NCI-H1105 treated with DMSO at 0.1 percent for 48 hours (cell line): ENCODE data around the gene L3MBTL4.

Experiments
- DNase-seq: peaks from one replicate; lab custom pipeline; 2025; lab: John Stamatoyannopoulos, UW

Gene L3MBTL4

DNA sequence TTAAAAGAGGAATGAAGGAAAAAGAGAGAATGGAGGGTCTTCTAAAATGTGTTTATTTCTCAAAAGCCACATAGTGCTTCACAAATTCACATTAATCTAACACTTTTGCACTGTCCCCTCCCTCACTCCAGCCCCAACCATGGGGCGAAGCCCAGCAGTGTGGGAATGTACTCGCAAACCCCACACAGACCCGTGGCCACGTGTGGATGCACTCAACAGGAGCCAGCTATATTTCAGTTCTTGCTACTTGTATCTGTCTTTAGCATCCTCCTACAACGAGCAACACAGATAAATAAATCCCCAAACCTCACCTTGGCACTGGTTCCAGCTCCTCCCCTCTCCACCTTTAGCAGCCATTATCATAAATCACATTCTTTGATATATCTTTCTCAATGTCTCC is 427.5 kb downstream of the L3MBTL4 start:
- no peak for DNase-seq

- DNase-seq = no peak
Observed at GRCh38 chr18:5986257-5986931, 428.3 kb downstream of the L3MBTL4 start.

GRCh38 chr18:5984245-5984644 is 430.5 kb downstream of the L3MBTL4 start:
- no peak for DNase-seq

- no peak for DNase-seq
Observed at GRCh38 chr18:5983488-5983887, 431.2 kb downstream of the L3MBTL4 start.

- no peak for DNase-seq
Observed at GRCh38 chr18:5982332-5982731, 432.4 kb downstream of the L3MBTL4 start.

- DNase-seq = no peak
Observed at GRCh38 chr18:5980721-5981120, 434.0 kb downstream of the L3MBTL4 start.

DNA sequence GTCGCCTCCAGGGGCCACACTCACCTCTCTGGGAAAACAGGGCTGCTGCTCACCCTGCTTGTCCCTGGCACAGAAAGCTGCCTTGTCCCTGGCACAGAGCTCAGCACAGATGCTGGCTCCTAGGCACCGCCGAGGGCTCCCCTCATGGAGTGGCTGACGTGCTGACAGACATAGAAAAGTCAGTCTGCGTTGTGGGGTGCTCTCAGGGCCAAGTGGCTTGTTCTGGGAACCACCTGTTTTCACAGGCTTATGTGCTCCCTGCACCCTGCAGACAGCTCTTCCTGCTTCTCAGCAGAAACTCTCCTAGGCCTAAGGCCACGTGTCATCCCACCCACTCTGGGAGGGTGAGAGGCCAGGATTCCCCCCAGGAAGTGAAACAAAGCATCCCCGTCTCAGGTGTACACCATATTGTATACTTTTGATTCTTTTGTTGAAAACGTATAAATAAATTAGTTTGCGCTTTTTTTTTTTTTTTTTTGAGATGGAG is 434.7 kb downstream of the L3MBTL4 start:
- DNase-seq = no peak

- DNase-seq = no peak
Observed at GRCh38 chr18:5979176-5979888, 435.4 kb downstream of the L3MBTL4 start.

GRCh38 chr18:5977022-5977421 is 437.7 kb downstream of the L3MBTL4 start:
- DNase-seq = no peak

DNA sequence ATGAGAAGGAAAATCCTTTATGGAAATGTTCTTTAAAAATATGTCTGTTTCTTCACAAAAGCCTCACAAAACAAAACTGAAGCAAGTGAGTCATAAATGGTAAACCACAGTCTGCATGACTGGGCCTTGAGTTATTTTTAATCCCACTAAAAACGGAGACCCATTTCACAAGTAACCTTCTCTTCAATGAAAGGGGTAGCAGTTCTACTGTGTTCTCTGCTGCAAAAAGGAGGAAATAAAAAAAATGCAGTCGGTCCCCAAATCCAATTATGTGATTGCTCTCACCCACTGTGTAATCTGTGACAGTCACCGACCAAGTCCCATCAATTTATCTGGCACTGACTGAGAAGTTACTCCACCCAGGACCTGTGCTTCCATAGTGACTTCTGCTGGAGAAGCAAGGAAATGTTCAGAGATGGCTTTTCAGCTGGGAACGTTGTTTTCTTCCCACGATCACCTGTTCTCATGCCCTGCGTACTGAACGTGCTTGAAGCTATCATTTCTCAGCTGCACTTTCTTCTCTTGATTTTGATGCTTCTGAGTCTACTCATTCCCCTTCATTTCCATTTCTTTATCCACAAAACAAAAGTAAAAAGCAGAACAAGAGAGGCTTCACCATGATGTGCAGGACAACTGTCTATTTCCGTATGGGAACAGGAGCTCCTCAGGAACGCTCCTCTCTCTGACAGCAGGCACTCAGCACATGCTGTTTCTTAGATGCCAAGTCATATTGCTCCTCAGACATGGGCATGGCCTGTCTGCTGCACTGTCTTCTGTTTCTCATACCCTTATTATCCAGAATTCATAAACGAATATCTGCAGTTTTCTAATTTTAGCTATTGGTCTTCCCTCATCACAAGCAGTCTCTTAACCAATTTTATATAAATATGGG is 439.4 kb downstream of the L3MBTL4 start:
- no peak for DNase-seq

DNA sequence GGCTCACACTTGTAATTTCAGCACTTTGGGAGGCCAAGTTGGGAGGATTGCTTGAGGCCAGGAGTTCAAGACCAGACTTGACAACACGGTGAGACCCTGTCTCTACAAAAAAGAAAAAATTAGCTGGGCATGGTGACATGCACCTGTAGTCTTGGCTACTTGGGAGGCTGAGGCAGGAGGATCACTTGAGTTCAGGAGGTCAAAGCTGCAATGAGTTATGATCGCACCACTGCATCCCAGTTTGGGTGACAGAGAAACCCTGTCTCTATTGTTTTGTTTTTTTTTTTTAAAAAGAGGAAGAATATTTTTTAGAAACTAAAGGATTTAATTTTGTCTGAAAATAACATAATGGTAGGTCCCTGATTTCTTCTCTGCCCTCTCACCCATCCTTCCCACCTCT is 440.0 kb downstream of the L3MBTL4 start:
- no peak for DNase-seq

- no peak for DNase-seq
Observed at GRCh38 chr18:5973099-5973498, 441.6 kb downstream of the L3MBTL4 start.

- no peak for DNase-seq
Observed at GRCh38 chr18:5972298-5972697, 442.4 kb downstream of the L3MBTL4 start.

GRCh38 chr18:5969989-5970403 is 444.7 kb downstream of the L3MBTL4 start:
- no peak for DNase-seq

- DNase-seq = no peak
Observed at GRCh38 chr18:5969355-5969988, 445.2 kb downstream of the L3MBTL4 start.

DNA sequence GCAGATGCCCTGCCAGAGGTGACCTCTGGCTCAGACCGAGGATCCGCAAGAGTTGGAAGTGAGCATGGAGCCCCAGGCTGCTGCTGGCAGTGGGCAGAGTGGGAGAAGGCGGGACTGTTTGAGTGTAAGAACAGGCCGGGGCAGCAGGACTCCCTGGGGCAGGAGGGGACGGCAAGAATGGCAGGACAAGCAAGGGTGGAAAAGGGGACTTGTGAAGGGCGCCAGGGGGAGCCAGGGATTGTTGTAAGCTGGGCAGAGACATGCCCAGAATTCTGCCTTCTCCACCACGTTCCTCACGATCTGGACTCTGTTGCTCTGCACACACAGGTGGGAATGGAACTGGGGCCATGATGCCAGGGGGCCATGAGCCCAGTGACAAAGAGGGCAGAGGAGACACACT is 447.0 kb downstream of the L3MBTL4 start:
- no peak for DNase-seq

- no peak for DNase-seq
Observed at GRCh38 chr18:5967007-5967406, 447.7 kb downstream of the L3MBTL4 start.

- DNase-seq = no peak
Observed at GRCh38 chr18:5966514-5966913, 448.2 kb downstream of the L3MBTL4 start.

DNA sequence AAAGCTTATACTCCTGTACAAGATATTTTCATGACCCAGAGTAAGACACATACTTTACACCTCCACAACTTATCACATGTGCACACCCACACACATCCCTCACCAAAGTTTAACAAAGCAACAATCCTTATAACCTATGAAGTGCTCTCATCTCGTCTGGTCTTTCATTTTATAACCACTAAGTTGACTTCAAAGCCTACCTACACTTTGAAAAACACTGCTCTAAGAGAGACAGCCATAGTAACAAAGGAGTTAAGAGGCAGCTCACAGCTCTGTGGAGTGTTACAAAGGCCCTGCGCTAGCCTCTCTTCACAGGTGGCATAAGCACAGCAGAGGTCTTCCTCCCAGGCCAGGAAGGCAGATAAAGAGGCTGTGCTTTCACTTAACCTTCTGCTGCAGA is 449.7 kb downstream of the L3MBTL4 start:
- no peak for DNase-seq

- no peak for DNase-seq
Observed at GRCh38 chr18:5964596-5964995, 450.1 kb downstream of the L3MBTL4 start.

- no peak for DNase-seq
Observed at GRCh38 chr18:5964108-5964507, 450.6 kb downstream of the L3MBTL4 start.

DNA sequence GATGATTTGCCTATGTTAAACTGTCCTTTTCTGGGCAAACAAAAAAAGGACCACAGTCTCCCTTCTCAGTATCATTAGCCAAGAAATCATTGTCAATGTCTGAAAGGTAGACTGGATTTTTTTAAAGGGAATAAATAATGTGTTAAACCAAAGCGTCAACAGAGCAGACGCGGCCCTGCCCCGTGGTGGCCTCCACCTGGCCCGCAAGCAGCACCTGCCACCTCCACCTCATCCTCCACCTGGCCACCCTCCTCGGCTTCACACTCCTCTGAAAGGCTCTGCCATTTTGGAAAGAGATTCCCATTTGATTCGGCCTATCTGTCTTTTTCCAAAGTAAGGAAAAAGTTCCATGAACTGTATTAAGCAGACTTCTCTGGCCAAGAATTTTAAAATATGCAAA is 451.4 kb downstream of the L3MBTL4 start:
- no peak for DNase-seq
